GM12878 (cell line): ENCODE results near the gene BPIFB4. TPM values are rescaled to one million over a fixed set of nuclear protein-coding genes. Genes with fewer than 3 reads are reported as not detected.
"Not testable (repeated sequence)": the region's sequence is repeated elsewhere in the genome, so short reads cannot be mapped to it uniquely, and the experiment has no call there.

Source experiments
- ATAC-seq: fragments of 200-7000 bp; cut with Tn5 transposase; 3 replicates; pipeline ENCODE4 v1.9.1; 2020; ENCODE audit warnings: mild to moderate bottlenecking, moderate library complexity
- BruUV-seq: library from RNA; stranded (reverse); fragments of 400-500 nt; replicated peaks from 2 replicates; lab custom pipeline; 2021; lab: Mats Ljungman, UMichigan
- CTCF ChIA-PET: fragments of 300-600 bp; sonication (Branson Sonifier 250); formaldehyde crosslinking; extraction: SDS; loops from one replicate; lab custom pipeline; 2021; ENCODE audit warnings: inconsistent platforms; lab: Yijun Ruan, JAX
- POLR2A ChIA-PET: fragments of 350-600 bp; formaldehyde crosslinking; extraction: SDS; loops from one replicate; lab custom pipeline; 2021; ENCODE audit warnings: inconsistent platforms; lab: Charles Lee
- RAD21 ChIA-PET: fragments of 300-600 bp; sonication (Branson Sonifier 250); formaldehyde crosslinking; loops from one replicate; lab custom pipeline; 2023; ENCODE audit warnings: antibody characterized with exemption; ENCODE audit not compliant: unreplicated experiment; lab: Charles Lee
- SMC1A ChIA-PET: fragments of 300-600 bp; sonication (Branson Sonifier 250); formaldehyde crosslinking; loops from one replicate; lab custom pipeline; 2023; ENCODE audit not compliant: unreplicated experiment, uncharacterized antibody; lab: Charles Lee
- DNase-seq: peaks from one replicate; pipeline ENCODE4 v3.0.0-alpha.2; 2011; ENCODE audit warnings: low read depth, low spot score
- FAIRE-seq: peaks from 3 replicates; lab custom pipeline; 2011; peaks lifted over from hg19 to GRCh38; lab: Jason Lieb, UNC
- H2AFZ ChIP-seq: 2 replicates; pipeline ENCODE4 v1.6.0; 2011; ENCODE audit warnings: low read depth, low read length, control low read depth; ENCODE audit not compliant: control insufficient read depth
- H3K27ac ChIP-seq: 2 replicates; pipeline ENCODE4 v1.5.1; 2011; ENCODE audit warnings: control low read depth; ENCODE audit not compliant: control insufficient read depth, insufficient read depth
- H3K27me3 ChIP-seq, 2 experiments: replicated peaks in 1 of 2; 2 replicates each; pipeline versions ENCODE4 v1.6.0 to v1.6.1; 2011; ENCODE audit warnings: low read length in 1 of 2; ENCODE audit not compliant: control insufficient read depth in 2 of 2, insufficient read depth in 2 of 2
- H3K36me3 ChIP-seq, 2 experiments: 2 replicates each; pipeline ENCODE4 v1.5.1; 2011; ENCODE audit warnings: low read length in 1 of 2; ENCODE audit not compliant: control insufficient read depth in 2 of 2, insufficient read depth in 2 of 2
- H3K4me1 ChIP-seq: 2 replicates; pipeline ENCODE4 v1.6.1; 2011; ENCODE audit warnings: mild to moderate bottlenecking, low read length, moderate library complexity, mixed read lengths; ENCODE audit not compliant: control insufficient read depth, insufficient read depth
- H3K4me2 ChIP-seq: 2 replicates; pipeline ENCODE4 v1.6.0; 2011; ENCODE audit warnings: control low read depth; ENCODE audit not compliant: control insufficient read depth, insufficient read depth
- H3K4me3 ChIP-seq: fragments of 200-600 bp; sonication (generic); 2 replicates; pipeline ENCODE4 v1.5.1; 2016
- H3K79me2 ChIP-seq: 2 replicates; pipeline ENCODE4 v1.6.0; 2011; ENCODE audit warnings: low read length; ENCODE audit not compliant: control insufficient read depth, insufficient read depth
- H3K9ac ChIP-seq: 2 replicates; pipeline ENCODE4 v1.8.0; 2011; ENCODE audit warnings: low read length, control low read depth, mixed read lengths; ENCODE audit not compliant: control insufficient read depth, insufficient read depth
- H3K9me3 ChIP-seq: replicated peaks from 3 replicates; pipeline ENCODE4 v1.5.1; 2011; ENCODE audit warnings: mild to moderate bottlenecking, low read length; ENCODE audit not compliant: control insufficient read depth, insufficient read depth
- H4K20me1 ChIP-seq: 2 replicates; pipeline ENCODE4 v1.6.0; 2011; ENCODE audit not compliant: control insufficient read depth, insufficient read depth
- GABPA ChIP-seq: IDR thresholded peaks from 2 replicates; pipeline ENCODE4 v1.6.1; 2014; ENCODE audit warnings: antibody characterized with exemption, low read depth, mild to moderate bottlenecking, inconsistent platforms
- TARDBP ChIP-seq: IDR thresholded peaks from 2 replicates; pipeline ENCODE4 v1.6.1; 2016; ENCODE audit warnings: borderline replicate concordance
- WRNIP1 ChIP-seq: IDR thresholded peaks from 2 replicates; pipeline ENCODE4 v1.6.1; 2011; ENCODE audit warnings: low read depth, low read length, improper control_type of control experiment, borderline replicate concordance
- ZZZ3 ChIP-seq: IDR thresholded peaks from 2 replicates; pipeline ENCODE4 v1.6.1; 2011; ENCODE audit warnings: low read depth; ENCODE audit not compliant: control insufficient read depth, insufficient read length
- WGBS: methylation state at CpG from one replicate; pipeline ENCODE4 v1.1.6; 2016; ENCODE audit warnings: low lambda C conversion rate; ENCODE audit not compliant: insufficient replicate concordance, insufficient coverage; ENCODE audit errors: missing lambda C conversion rate; 5-methylcytosine and 5-hydroxymethylcytosine counted together
- in situ Hi-C: fragments of 300-500 bp; cut with MboI; formaldehyde crosslinking; loops from 9 replicates; pipeline ENCODE4 v1.14.3; 2018; ENCODE audit warnings: mixed read lengths
- intact Hi-C: fragments of 100-400 bp; cut with micrococcal nuclease; formaldehyde crosslinking; loops from one replicate; pipeline ENCODE4 v1.14.2; 2022; ENCODE audit not compliant: unreplicated experiment
- polyA plus RNA-seq, 11 experiments: library from polyadenylated mRNA; depleted of rRNA in 4 of 11; unstranded in 6 of 11; stranded (reverse) in 5 of 11; fragments of >200 nt; fragmentation: Nextera tagmentation in 4 of 11; fragmentation: Illumina TruSeq in 1 of 11; extraction: Ambion mirVana in 4 of 11; extraction: Trizol in 1 of 11; gene quantifications; 1 replicate in 1 of 11; 2 replicates in 10 of 11; pipeline versions ENCODE4 v1.2.1 to v1.2.3, GENCODE V29; 2011 to 2016; ENCODE audit warnings: inconsistent platforms in 2 of 11, missing spikeins in 2 of 11, low read depth in 1 of 11
- total RNA-seq, 4 experiments: library from RNA; depleted of rRNA in 3 of 4; stranded (reverse); fragments of >200 nt in 3 of 4; fragmentation: Illumina TruSeq in 1 of 4; extraction: Trizol in 1 of 4; gene quantifications; 2 replicates each; pipeline versions ENCODE4 v1.2.1 to v1.2.3, GENCODE V29; 2013 to 2021

The BPIFB4 gene
- total and polyA plus RNA-seq, 10 of the 15 experiments (the other 5 are each of a cell fraction or from before 2014, with no cell fraction given), result 0.12 TPM; not detected in 9

GRCh38 chr20:33043731-33044181 lies 35.7 kb upstream of the BPIFB4 start:
- FAIRE-seq, result no peak
- ATAC-seq, result no peak
- no peak for DNase-seq
- Histone ChIP-seq H3K9me3 (no peaks in the 10 kb centered on the region; the same call in 2 of the 3 replicates), H3K27ac (no peak overlapping the region), H3K27me3 (no peaks in the 10 kb centered on the region; a peak in 1 of 4 replicates), H2AFZ (no peak overlapping the region), H3K36me3 (no peaks in the 10 kb centered on the region), H3K9ac (no peak overlapping the region), H4K20me1 (no peaks in the 10 kb centered on the region), H3K4me1 (no peaks in the 10 kb centered on the region), H3K79me2 (no peaks in the 10 kb centered on the region), H3K4me3 (no peak overlapping the region), H3K4me2 (no peak overlapping the region)
- RAD21 ChIA-PET, result no interaction called here
- BruUV-seq, result no TSS peak
- in situ Hi-C loops (no loop called here), intact Hi-C loops (no loop called here)
- SMC1A ChIA-PET, result no interaction called here
- POLR2A ChIA-PET, result no interaction called here
- WGBS, result 0% methylated on average over 1 of the region's 1 CpG
- CTCF ChIA-PET, result no interaction called here
- TF ChIP-seq WRNIP1, result no peak
- no peak for TF ChIP-seq ZZZ3
- TF ChIP-seq TARDBP, result no peak
- TF ChIP-seq GABPA, result no peak

GRCh38 chr20:33045129-33045721 lies 34.2 kb upstream of the BPIFB4 start:
- H3K79me2 ChIP-seq, H3K4me3 ChIP-seq, ATAC-seq, in situ Hi-C loops, FAIRE-seq, RAD21 ChIA-PET, H3K9ac ChIP-seq, H3K27me3 ChIP-seq, H3K9me3 ChIP-seq, H3K4me2 ChIP-seq, CTCF ChIA-PET, H3K4me1 ChIP-seq, H4K20me1 ChIP-seq, BruUV-seq, SMC1A ChIA-PET, intact Hi-C loops, H3K36me3 ChIP-seq, POLR2A ChIA-PET, H2AFZ ChIP-seq, DNase-seq, H3K27ac ChIP-seq: not testable (repeated sequence)
- 52% methylated on average over 15 of the region's 15 CpGs for WGBS
